Natural killer cell (primary cell): Measurements from ENCODE around the gene MEFV. TPM values are rescaled to one million over a fixed set of nuclear protein-coding genes. Genes with fewer than 3 reads are reported as not detected.

Experiments used
- ATAC-seq, 3 donors: fragments of 150-1000 bp in 2 of 3; fragments of 200-7000 bp in 1 of 3; cut with Tn5 transposase; 1 replicate in 1 of 3; 2 replicates in 2 of 3; pipeline ENCODE4 v1.10.0; 2021; ENCODE audit warnings: mild to moderate bottlenecking in 2 of 3, moderate library complexity in 2 of 3
- DNase-seq, 2 donors: peaks; one replicate each; pipeline versions ENCODE4 v3.0.0 to v3.0.0-alpha.2; 2013 to 2021; ENCODE audit warnings: mixed read lengths in 1 of 2
- H3K27ac ChIP-seq: one replicate; pipeline ENCODE4 v1.5.1; 2013; ENCODE audit warnings: mild to moderate bottlenecking, low read length
- H3K27me3 ChIP-seq: one replicate; pipeline ENCODE4 v1.6.1; 2013; ENCODE audit warnings: low read length; ENCODE audit not compliant: control insufficient read depth, insufficient read depth
- H3K36me3 ChIP-seq: one replicate; pipeline ENCODE4 v1.6.1; 2013; ENCODE audit warnings: low read length; ENCODE audit not compliant: control insufficient read depth, insufficient read depth
- H3K4me1 ChIP-seq: one replicate; pipeline ENCODE4 v1.6.1; 2013; ENCODE audit warnings: low read length; ENCODE audit not compliant: control insufficient read depth, insufficient read depth
- H3K4me3 ChIP-seq: one replicate; pipeline ENCODE4 v1.5.1; 2013; ENCODE audit warnings: low read length
- H3K9me3 ChIP-seq: one replicate; pipeline ENCODE4 v1.6.1; 2013; ENCODE audit warnings: low read length; ENCODE audit not compliant: control insufficient read depth, insufficient read depth
- H3K27ac Mint-ChIP-seq, 2 donors: one replicate each; pipeline ENCODE4 v1.8.0; 2022; ENCODE audit warnings: mild to moderate bottlenecking in 2 of 2, mixed read lengths in 2 of 2, moderate library complexity in 1 of 2
- H3K27me3 Mint-ChIP-seq, 2 donors: one replicate each; pipeline ENCODE4 v1.8.0; 2022; ENCODE audit warnings: low read depth in 2 of 2, mixed read lengths in 2 of 2
- H3K36me3 Mint-ChIP-seq: one replicate; pipeline ENCODE4 v1.8.0; 2022; ENCODE audit warnings: mixed read lengths
- H3K4me1 Mint-ChIP-seq, 2 donors: one replicate each; pipeline ENCODE4 v1.8.0; 2022; ENCODE audit warnings: mixed read lengths in 2 of 2
- H3K4me3 Mint-ChIP-seq: one replicate; pipeline ENCODE4 v1.8.0; 2022; ENCODE audit warnings: mild to moderate bottlenecking, moderate library complexity, mixed read lengths
- H3K9me3 Mint-ChIP-seq, 2 donors: one replicate each; pipeline ENCODE4 v1.8.0; 2022; ENCODE audit warnings: mixed read lengths in 2 of 2
- WGBS: methylation state at CpG from one replicate; pipeline ENCODE4 v1.1.7; 2013; ENCODE audit warnings: missing lambda C conversion rate; ENCODE audit not compliant: insufficient coverage; 5-methylcytosine and 5-hydroxymethylcytosine counted together
- intact Hi-C: fragments of 100-400 bp; cut with micrococcal nuclease; formaldehyde crosslinking; loops from one replicate; pipeline ENCODE4 v1.14.2; 2022
- total RNA-seq, 4 donors: library from RNA; stranded (reverse); fragments of 120-200 nt in 1 of 4; gene quantifications; one replicate each; pipeline versions ENCODE4 v1.2.3 to v1.2.4, GENCODE V29; 2013 to 2022
- TF ChIP-seq, protein P1 (sequence below): fragments of 200-600 bp; IDR thresholded peaks from one replicate; pipeline ENCODE4 v1.8.0; 2022; ENCODE audit warnings: antibody characterized with exemption

The MEFV gene
- total RNA-seq, 3 donors from 2014 or later (not counting 1 experiment from before 2014, with no cell fraction given): 2.4 to 6.2 (median 5.4) TPM

DNA sequence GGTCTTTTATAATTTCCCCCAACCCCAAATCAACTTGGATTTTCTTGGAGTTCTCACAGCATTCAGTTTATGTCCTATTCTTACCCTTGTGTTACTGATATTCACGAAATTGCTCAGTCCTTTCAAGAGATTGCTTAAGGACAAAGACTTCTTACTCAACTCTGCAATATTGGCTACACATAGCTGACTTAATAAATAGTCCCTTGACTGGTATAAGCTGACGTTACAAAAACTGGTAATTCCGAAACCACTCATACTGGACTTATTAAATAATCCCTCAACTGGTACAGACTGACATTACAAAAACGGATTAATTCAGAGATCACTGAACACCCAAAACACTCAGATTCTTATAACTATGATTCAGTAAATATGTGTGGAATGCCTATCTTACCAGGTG, 47.9 kb upstream of the MEFV start:
- Mint-ChIP-seq H3K9me3 (peaks cover 6 to 22% of the 10 kb centered on the region in 2 donors), H3K36me3 (peaks cover 37% of the 10 kb centered on the region), H3K4me1 (peaks cover 11 to 21% of the 10 kb centered on the region in 2 donors), H3K27ac (peak overlapping the region; percentile 81 to 84), H3K27me3 (no peaks in the 10 kb centered on the region), H3K4me3 (peak overlapping the region; percentile 76)
- Histone ChIP-seq H3K4me3 (peak overlapping the region; percentile 74), H3K27me3 (no peaks in the 10 kb centered on the region), H3K9me3 (peaks cover 33% of the 10 kb centered on the region), H3K27ac (peak overlapping the region; percentile 89), H3K36me3 (peaks cover 13% of the 10 kb centered on the region), H3K4me1 (peaks cover 20% of the 10 kb centered on the region)
- intact Hi-C loops: loop anchor here (10.0 kb wide), 1 partner anchor 60 kb away; no protein-coding TSS in a partner anchor
- 82% methylated on average over 3 of the region's 4 CpGs for WGBS
- DNase-seq (no peak), ATAC-seq (no peak)
- TF ChIP-seq, protein P1, sequence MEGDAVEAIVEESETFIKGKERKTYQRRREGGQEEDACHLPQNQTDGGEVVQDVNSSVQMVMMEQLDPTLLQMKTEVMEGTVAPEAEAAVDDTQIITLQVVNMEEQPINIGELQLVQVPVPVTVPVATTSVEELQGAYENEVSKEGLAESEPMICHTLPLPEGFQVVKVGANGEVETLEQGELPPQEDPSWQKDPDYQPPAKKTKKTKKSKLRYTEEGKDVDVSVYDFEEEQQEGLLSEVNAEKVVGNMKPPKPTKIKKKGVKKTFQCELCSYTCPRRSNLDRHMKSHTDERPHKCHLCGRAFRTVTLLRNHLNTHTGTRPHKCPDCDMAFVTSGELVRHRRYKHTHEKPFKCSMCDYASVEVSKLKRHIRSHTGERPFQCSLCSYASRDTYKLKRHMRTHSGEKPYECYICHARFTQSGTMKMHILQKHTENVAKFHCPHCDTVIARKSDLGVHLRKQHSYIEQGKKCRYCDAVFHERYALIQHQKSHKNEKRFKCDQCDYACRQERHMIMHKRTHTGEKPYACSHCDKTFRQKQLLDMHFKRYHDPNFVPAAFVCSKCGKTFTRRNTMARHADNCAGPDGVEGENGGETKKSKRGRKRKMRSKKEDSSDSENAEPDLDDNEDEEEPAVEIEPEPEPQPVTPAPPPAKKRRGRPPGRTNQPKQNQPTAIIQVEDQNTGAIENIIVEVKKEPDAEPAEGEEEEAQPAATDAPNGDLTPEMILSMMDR: no peak

DNA sequence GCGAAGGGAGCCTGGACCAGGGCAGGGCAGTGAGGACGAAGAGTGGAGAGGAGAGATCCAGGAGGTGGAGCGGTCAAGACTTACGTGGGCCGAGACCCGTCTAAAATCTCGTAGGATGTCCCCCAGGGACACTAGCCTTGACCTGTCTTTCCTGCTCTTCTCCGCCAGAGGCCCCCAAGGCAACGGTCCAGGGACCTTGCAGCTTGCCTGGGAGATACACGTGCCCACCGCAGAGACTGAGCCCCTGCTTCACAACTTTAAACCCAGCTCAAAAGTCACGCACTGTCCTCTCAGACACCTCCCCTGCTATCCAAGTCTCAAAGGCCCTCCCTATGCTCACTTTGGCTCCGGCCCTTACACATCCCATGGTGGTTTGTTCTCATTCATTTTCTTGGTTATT, 39.4 kb upstream of the MEFV start:
- Histone ChIP-seq H3K27ac (no peak overlapping the region), H3K4me1 (no peaks in the 10 kb centered on the region), H3K36me3 (peaks cover 8% of the 10 kb centered on the region), H3K9me3 (peaks cover 56% of the 10 kb centered on the region), H3K27me3 (no peaks in the 10 kb centered on the region), H3K4me3 (no peak overlapping the region)
- intact Hi-C loops: no loop called here
- Mint-ChIP-seq H3K4me1 (peaks cover 0 to 6% of the 10 kb centered on the region in 2 donors), H3K27ac (no peak overlapping the region), H3K4me3 (no peak overlapping the region), H3K27me3 (no peaks in the 10 kb centered on the region), H3K9me3 (peaks cover 7 to 22% of the 10 kb centered on the region in 2 donors), H3K36me3 (peaks cover 61% of the 10 kb centered on the region)
- TF ChIP-seq, protein P1: no peak
- 94% methylated on average over 13 of the region's 13 CpGs for WGBS
- ATAC-seq: no peak
- no peak for DNase-seq

DNA sequence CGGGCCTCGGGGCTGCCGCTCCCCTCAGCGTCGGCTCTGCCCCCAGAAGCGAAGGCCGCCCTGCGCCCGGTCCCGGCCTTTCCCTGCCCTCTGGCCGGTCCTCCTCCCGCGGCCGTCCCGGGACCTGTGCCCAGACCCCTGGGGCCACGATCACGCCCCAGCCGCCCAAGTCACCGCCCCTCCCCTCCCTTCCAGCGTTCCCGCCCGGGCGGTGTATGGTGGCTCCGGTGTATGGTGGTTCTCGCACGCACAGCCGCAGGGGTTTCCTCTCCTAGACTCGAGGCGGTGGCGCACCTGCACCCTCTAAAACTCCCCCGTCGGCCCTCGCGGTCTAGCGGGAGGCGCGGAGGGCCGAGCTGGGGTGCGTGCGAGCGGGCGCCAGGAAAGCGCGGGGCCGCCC, 38.8 kb upstream of the MEFV start:
- Mint-ChIP-seq H3K27ac (no peak overlapping the region), H3K4me1 (peaks cover 0 to 6% of the 10 kb centered on the region in 2 donors), H3K27me3 (no peaks in the 10 kb centered on the region), H3K36me3 (peaks cover 61% of the 10 kb centered on the region), H3K9me3 (peaks cover 7 to 20% of the 10 kb centered on the region in 2 donors), H3K4me3 (no peak overlapping the region)
- DNase-seq (no peak), ATAC-seq (no peak)
- Histone ChIP-seq H3K27me3 (no peaks in the 10 kb centered on the region), H3K36me3 (peaks cover 14% of the 10 kb centered on the region), H3K4me1 (no peaks in the 10 kb centered on the region), H3K27ac (no peak overlapping the region), H3K4me3 (no peak overlapping the region), H3K9me3 (peaks cover 59% of the 10 kb centered on the region)
- intact Hi-C loops: no loop called here
- TF ChIP-seq, protein P1: no peak
- 68% methylated on average over 45 of the region's 45 CpGs for WGBS

DNA sequence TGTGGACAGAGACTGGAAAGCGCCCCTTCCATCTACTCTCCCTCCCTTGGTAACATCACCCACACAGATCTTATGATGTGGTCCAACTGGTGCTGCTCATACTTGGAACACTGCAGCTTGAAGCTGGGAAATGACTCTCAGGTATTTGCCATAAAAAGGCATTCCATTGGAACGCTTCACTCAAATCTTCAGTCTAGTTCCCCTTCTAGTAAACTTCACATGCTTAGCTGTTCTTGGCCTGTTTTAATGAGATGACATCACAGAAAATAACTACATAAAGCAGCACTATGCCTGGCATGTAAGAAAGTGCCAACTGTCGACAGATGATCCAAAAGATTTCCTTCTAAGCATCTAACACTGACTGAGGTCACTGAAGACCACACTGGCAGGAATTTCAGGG, 36.2 kb upstream of the MEFV start:
- DNase-seq: no peak
- Histone ChIP-seq H3K4me1 (no peaks in the 10 kb centered on the region), H3K4me3 (no peak overlapping the region), H3K27me3 (no peaks in the 10 kb centered on the region), H3K36me3 (peaks cover 30% of the 10 kb centered on the region), H3K27ac (no peak overlapping the region), H3K9me3 (peaks cover 76% of the 10 kb centered on the region)
- TF ChIP-seq, protein P1: no peak
- peaks cover 0 to 6% of the 10 kb centered on the region in 2 donors for H3K4me1 Mint-ChIP-seq
- H3K36me3 Mint-ChIP-seq: peaks cover 60% of the 10 kb centered on the region
- H3K27ac Mint-ChIP-seq: no peak overlapping the region
- peaks cover 3 to 13% of the 10 kb centered on the region in 2 donors for H3K9me3 Mint-ChIP-seq
- 100% methylated on average over 3 of the region's 3 CpGs for WGBS
- no peak overlapping the region for H3K4me3 Mint-ChIP-seq
- no peaks in the 10 kb centered on the region for H3K27me3 Mint-ChIP-seq
- no peak for ATAC-seq
- intact Hi-C loops: no loop called here
